ENCODE results near the gene SYT1.

Gene SYT1

DNA sequence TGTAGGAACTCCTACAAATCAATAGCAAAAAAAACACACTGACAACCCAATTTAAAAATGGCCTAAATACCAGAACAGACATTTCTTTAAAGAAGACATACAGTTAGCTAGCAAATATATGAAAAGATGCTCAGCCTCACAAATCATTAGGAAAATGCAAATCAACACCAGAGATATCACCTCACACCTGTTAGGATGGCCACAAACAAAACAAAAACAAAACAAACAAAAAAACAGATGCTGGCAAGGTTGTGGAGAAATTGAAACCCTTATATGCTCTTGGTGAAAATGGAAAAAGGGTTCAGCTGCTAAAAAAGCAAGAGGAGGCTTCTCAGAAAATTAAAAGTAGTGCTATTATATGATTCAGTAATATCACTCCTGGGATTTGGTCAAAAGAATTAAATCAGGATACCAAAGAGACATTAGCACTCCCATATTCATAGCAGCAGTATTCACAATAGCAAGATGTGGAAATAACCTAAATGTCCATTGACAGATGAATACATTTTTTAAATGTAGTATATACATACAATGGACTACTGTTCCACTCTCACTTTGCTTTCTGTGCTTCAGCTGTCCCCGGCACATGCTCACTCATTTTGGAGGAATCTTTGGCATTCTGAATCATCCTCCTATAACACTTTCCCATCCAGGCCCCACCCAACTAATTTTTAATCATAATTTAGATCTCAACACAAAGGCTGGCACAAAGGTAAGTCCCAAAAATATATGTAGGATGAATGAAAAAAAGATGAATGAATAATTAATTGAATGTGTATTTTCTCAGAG lies 99.1 kb downstream of the SYT1 start:
- H3K4me3 ChIP-seq (ENCODE audit: severe bottlenecking) = no peak overlapping the region
- H3K36me3 ChIP-seq (ENCODE audit: low read depth) = no peaks in the 10 kb centered on the region
- H3K27ac ChIP-seq (ENCODE audit: poor library complexity, severe bottlenecking) = peak overlapping the region; percentile 27
- peaks cover 15% of the 10 kb centered on the region for H3K4me1 ChIP-seq (ENCODE audit: insufficient read depth, poor library complexity, severe bottlenecking)
- no peak for DNase-seq (ENCODE audit: low spot score)
- TF ChIP-seq, protein P1, sequence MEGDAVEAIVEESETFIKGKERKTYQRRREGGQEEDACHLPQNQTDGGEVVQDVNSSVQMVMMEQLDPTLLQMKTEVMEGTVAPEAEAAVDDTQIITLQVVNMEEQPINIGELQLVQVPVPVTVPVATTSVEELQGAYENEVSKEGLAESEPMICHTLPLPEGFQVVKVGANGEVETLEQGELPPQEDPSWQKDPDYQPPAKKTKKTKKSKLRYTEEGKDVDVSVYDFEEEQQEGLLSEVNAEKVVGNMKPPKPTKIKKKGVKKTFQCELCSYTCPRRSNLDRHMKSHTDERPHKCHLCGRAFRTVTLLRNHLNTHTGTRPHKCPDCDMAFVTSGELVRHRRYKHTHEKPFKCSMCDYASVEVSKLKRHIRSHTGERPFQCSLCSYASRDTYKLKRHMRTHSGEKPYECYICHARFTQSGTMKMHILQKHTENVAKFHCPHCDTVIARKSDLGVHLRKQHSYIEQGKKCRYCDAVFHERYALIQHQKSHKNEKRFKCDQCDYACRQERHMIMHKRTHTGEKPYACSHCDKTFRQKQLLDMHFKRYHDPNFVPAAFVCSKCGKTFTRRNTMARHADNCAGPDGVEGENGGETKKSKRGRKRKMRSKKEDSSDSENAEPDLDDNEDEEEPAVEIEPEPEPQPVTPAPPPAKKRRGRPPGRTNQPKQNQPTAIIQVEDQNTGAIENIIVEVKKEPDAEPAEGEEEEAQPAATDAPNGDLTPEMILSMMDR (IDR thresholded peaks at IDR 0.05; ENCODE audit: poor library complexity, severe bottlenecking) = no peak
- ATAC-seq (ENCODE audit: low read depth) = peak; percentile 97
- no peaks in the 10 kb centered on the region for H3K27me3 ChIP-seq (ENCODE audit: insufficient read depth, poor library complexity, severe bottlenecking)
- H3K9me3 ChIP-seq (ENCODE audit: severe bottlenecking) = no peaks in the 10 kb centered on the region

DNA sequence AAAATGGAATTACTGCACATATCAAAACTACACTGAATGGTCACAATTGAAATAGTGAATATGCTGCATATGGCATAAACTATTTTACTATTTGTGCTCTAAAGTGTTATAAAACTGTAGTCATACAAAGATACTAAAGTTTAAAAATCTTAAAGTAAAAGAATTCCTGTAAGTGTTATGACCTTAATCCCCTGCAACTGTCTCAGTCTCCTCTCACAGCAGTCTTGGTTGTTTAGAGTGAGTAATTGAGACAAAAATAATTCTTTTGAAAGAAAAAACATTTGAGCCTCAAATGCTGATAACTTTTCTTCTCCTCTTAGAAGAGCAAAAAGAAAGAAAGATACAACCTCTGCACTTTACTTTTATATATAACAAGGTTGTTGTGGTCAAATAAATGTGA lies 99.9 kb downstream of the SYT1 start:
- no peak overlapping the region for H3K4me3 ChIP-seq (ENCODE audit: severe bottlenecking)
- peak overlapping the region; percentile 27 for H3K27ac ChIP-seq (ENCODE audit: poor library complexity, severe bottlenecking)
- ATAC-seq (ENCODE audit: low read depth) (no peak), DNase-seq (ENCODE audit: low spot score) (no peak)
- no peaks in the 10 kb centered on the region for H3K9me3 ChIP-seq (ENCODE audit: severe bottlenecking)
- TF ChIP-seq, protein P1 (IDR thresholded peaks at IDR 0.05; ENCODE audit: poor library complexity, severe bottlenecking) = no peak
- H3K27me3 ChIP-seq (ENCODE audit: insufficient read depth, poor library complexity, severe bottlenecking) = no peaks in the 10 kb centered on the region
- peaks cover 15% of the 10 kb centered on the region for H3K4me1 ChIP-seq (ENCODE audit: insufficient read depth, poor library complexity, severe bottlenecking)
- no peaks in the 10 kb centered on the region for H3K36me3 ChIP-seq (ENCODE audit: low read depth)

DNA sequence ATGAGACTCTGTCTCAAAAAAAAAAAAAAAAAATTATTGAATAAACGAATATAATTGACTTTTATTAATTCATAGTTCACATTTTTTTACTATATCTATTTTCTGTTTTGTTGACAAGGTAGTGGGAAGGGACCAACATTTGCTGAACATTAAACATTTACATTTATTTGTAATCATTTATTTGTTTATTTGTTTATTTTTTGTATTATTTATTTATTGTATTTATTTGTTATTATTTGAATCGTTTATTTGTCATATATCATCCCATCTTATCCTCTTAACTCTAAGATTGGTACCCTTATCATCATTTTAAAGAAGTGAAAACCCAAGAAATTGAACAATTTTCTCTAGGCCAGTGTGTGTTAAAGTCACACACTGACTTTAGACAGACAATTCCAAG lies 101.5 kb downstream of the SYT1 start:
- H3K27me3 ChIP-seq (ENCODE audit: insufficient read depth, poor library complexity, severe bottlenecking) = no peaks in the 10 kb centered on the region
- no peak overlapping the region for H3K27ac ChIP-seq (ENCODE audit: poor library complexity, severe bottlenecking)
- no peaks in the 10 kb centered on the region for H3K9me3 ChIP-seq (ENCODE audit: severe bottlenecking)
- H3K4me1 ChIP-seq (ENCODE audit: insufficient read depth, poor library complexity, severe bottlenecking) = peaks cover 15% of the 10 kb centered on the region
- no peaks in the 10 kb centered on the region for H3K36me3 ChIP-seq (ENCODE audit: low read depth)
- H3K4me3 ChIP-seq (ENCODE audit: severe bottlenecking) = no peak overlapping the region
- no peak for DNase-seq (ENCODE audit: low spot score)
- ATAC-seq (ENCODE audit: low read depth) = no peak
- TF ChIP-seq, protein P1 (IDR thresholded peaks at IDR 0.05; ENCODE audit: poor library complexity, severe bottlenecking) = no peak

DNA sequence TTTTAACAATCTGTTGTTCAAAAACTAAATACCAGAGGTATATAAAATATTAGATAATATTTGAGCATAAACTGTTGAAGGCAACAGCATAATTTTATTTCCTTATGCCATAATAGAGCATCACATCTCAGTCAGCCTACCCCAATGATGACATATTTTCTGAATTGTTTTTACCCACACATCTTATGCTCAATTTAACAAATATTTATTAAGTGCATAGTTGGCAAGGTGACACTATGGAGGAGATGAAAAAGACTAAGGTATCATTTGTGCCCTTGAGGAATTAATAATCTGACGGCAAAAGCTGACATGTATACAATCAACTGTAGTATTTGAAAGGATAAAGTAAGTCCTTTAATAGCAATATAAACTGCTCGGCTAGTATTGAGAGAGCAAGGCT lies 102.4 kb downstream of the SYT1 start:
- Histone ChIP-seq H3K4me3 (ENCODE audit: severe bottlenecking) (no peak overlapping the region), H3K27ac (ENCODE audit: poor library complexity, severe bottlenecking) (no peak overlapping the region), H3K9me3 (ENCODE audit: severe bottlenecking) (no peaks in the 10 kb centered on the region), H3K36me3 (ENCODE audit: low read depth) (no peaks in the 10 kb centered on the region), H3K4me1 (ENCODE audit: insufficient read depth, poor library complexity, severe bottlenecking) (peaks cover 15% of the 10 kb centered on the region), H3K27me3 (ENCODE audit: insufficient read depth, poor library complexity, severe bottlenecking) (no peaks in the 10 kb centered on the region)
- TF ChIP-seq, protein P1 (IDR thresholded peaks at IDR 0.05; ENCODE audit: poor library complexity, severe bottlenecking) = no peak
- no peak for DNase-seq (ENCODE audit: low spot score)
- ATAC-seq (ENCODE audit: low read depth) = no peak

DNA sequence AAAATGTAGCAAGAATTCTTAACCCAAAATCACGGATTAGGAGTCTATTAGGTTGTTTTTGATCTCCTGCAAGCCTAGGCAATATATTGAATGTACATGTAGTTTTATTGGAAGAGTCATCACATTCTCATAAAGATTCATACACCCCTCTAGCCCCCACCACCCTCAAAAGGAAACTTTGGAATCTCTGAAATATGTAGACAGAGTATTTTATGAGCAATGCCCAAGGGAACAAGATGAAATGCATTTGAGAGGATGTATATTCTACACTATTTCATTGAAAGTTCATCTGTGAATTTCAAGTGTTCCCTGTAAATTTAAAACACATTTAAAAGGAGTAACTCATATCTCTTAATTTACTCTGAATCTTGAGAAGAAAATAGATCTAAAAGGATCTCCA lies 103.7 kb downstream of the SYT1 start:
- no peak for DNase-seq (ENCODE audit: low spot score)
- ATAC-seq (ENCODE audit: low read depth) = no peak
- no peak overlapping the region for H3K4me3 ChIP-seq (ENCODE audit: severe bottlenecking)
- no peaks in the 10 kb centered on the region for H3K36me3 ChIP-seq (ENCODE audit: low read depth)
- no peaks in the 10 kb centered on the region for H3K27me3 ChIP-seq (ENCODE audit: insufficient read depth, poor library complexity, severe bottlenecking)
- H3K4me1 ChIP-seq (ENCODE audit: insufficient read depth, poor library complexity, severe bottlenecking) = peaks cover 12% of the 10 kb centered on the region
- no peaks in the 10 kb centered on the region for H3K9me3 ChIP-seq (ENCODE audit: severe bottlenecking)
- TF ChIP-seq, protein P1 (IDR thresholded peaks at IDR 0.05; ENCODE audit: poor library complexity, severe bottlenecking) = no peak
- no peak overlapping the region for H3K27ac ChIP-seq (ENCODE audit: poor library complexity, severe bottlenecking)

Measured in RWPE2 (cell line).